ENCODE measurements around the gene CDH3. TPM values are rescaled to one million over a fixed set of nuclear protein-coding genes. Genes with fewer than 3 reads are reported as not detected.

Gene CDH3
- total RNA-seq, 1 donor from 2014 or later: not detected

DNA sequence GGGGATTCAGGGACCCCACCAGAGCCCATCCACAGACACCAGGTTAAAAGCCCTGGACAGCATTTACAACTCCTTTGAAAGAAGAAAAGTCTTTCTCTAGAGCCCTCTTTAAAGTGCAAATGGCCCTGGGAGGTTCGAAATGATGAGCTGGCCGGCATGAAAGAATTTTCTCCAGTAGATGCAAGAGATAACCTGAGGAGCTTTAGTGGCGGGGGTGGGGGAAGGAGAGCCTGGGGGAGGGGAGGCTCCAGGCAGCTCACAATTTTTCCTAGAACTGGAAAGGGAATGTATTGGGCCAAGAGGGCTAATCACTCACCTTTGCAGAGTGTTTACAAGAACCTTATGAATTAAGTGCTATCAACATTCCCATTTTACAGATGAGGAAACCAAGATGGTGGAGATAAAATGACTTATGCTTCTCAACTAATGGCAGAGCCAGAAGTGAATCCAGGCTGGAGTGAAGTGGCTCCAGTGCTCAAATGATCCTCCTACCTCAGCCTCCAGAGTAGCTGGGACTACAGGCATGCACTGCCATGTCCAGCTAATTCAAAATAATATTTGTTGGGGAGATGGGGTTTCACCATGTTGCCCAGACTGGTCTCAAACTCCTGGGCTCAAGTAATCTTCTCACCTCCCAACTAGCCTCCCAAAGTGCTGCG, 87.8 kb downstream of the CDH3 start:
- no peaks in the 10 kb centered on the region for H3K36me3 ChIP-seq (ENCODE audit: control insufficient read depth in 3 of 3, insufficient read depth in 3 of 3, low read length in 3 of 3)
- H3K27me3 ChIP-seq (ENCODE audit: control insufficient read depth in 3 of 3, insufficient read depth in 3 of 3, low read length in 3 of 3): peaks cover 24 to 33% (median 28%) of the 10 kb centered on the region in 3 donors
- H3K27ac ChIP-seq (ENCODE audit: low read depth, low read length): no peak overlapping the region
- no peaks in the 10 kb centered on the region for H3K4me1 ChIP-seq (ENCODE audit: control insufficient read depth in 3 of 3, insufficient read depth in 3 of 3, low read length in 3 of 3)
- H3K4me3 ChIP-seq (ENCODE audit: low read length in 3 of 3): no peak overlapping the region
- no peak overlapping the region for H3K9ac ChIP-seq (ENCODE audit: low read depth in 1 of 3, low read length in 3 of 3)
- H3K9me3 ChIP-seq (ENCODE audit: control insufficient read depth in 3 of 3, low read length in 3 of 3): no peaks in the 10 kb centered on the region

DNA sequence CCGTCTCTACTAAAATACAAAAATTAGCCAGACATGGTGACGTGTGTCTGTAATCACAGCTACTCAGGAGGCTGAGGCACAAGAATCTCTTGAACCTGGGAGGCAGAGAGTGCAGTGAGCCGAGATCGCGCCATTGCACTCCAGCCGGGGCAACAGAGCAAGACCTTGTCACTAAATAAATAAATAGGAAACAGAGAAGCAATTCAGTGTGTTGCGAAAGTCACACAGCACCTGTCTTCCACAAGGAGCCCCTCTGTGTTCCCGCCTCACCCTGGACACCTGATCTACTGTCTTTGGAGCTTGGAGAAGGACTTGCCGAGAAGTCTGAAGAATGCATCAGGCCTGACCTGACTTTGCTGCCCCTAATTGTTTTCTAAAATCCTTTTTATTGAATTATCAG, 88.5 kb downstream of the CDH3 start:
- no peaks in the 10 kb centered on the region for H3K36me3 ChIP-seq (ENCODE audit: control insufficient read depth in 3 of 3, insufficient read depth in 3 of 3, low read length in 3 of 3)
- no peak overlapping the region for H3K4me3 ChIP-seq (ENCODE audit: low read length in 3 of 3)
- peaks cover 31 to 39% (median 33%) of the 10 kb centered on the region in 3 donors for H3K27me3 ChIP-seq (ENCODE audit: control insufficient read depth in 3 of 3, insufficient read depth in 3 of 3, low read length in 3 of 3)
- H3K27ac ChIP-seq (ENCODE audit: low read depth, low read length): no peak overlapping the region
- H3K9ac ChIP-seq (ENCODE audit: low read depth in 1 of 3, low read length in 3 of 3): no peak overlapping the region
- H3K4me1 ChIP-seq (ENCODE audit: control insufficient read depth in 3 of 3, insufficient read depth in 3 of 3, low read length in 3 of 3): no peaks in the 10 kb centered on the region
- H3K9me3 ChIP-seq (ENCODE audit: control insufficient read depth in 3 of 3, low read length in 3 of 3): no peaks in the 10 kb centered on the region

DNA sequence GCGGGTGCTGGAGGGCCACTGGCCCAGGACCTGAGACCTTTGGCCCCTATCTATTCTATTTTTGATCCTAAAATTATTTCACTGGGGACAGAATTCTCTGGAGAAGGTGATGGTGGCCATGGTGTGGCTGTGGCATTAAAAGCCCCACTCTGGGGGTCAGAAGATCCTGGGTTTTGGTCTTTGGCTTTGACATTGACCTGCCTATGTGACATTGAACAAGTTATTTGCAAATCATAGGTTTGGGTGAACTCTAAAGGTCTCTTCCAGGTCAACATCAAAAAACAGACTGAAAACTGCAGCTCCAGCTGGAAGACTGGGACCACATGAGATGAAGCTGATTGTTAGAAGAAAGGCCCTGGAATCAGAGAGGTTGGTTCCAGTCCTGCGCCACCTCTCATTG, 89.7 kb downstream of the CDH3 start:
- H3K27ac ChIP-seq (ENCODE audit: low read depth, low read length): no peak overlapping the region
- H3K27me3 ChIP-seq (ENCODE audit: control insufficient read depth in 3 of 3, insufficient read depth in 3 of 3, low read length in 3 of 3): peaks cover 33 to 41% (median 34%) of the 10 kb centered on the region in 3 donors
- no peak overlapping the region for H3K4me3 ChIP-seq (ENCODE audit: low read length in 3 of 3)
- H3K9ac ChIP-seq (ENCODE audit: low read depth in 1 of 3, low read length in 3 of 3): no peak overlapping the region
- no peaks in the 10 kb centered on the region for H3K9me3 ChIP-seq (ENCODE audit: control insufficient read depth in 3 of 3, low read length in 3 of 3)
- H3K36me3 ChIP-seq (ENCODE audit: control insufficient read depth in 3 of 3, insufficient read depth in 3 of 3, low read length in 3 of 3): no peaks in the 10 kb centered on the region
- H3K4me1 ChIP-seq (ENCODE audit: control insufficient read depth in 3 of 3, insufficient read depth in 3 of 3, low read length in 3 of 3): no peaks in the 10 kb centered on the region

DNA sequence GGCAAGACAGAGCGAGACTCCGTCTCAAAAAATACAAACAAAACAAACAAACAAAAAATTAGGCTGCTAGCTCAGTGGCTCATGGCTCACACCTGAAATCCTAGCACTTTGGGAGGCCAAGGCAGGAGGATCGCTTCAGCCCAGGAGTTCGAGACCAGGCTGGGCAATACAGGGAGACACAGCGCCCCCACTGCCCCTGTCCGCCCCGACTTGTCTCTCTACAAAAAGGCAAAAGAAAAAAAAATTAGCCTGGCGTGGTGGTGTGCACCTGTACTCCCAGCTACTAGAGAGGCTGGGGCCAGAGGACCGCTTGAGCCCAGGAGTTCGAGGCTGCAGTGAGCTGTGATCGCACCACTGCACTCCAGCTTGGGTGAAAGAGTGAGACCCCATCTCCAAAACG, 91.5 kb downstream of the CDH3 start:
- peaks cover 33 to 41% (median 34%) of the 10 kb centered on the region in 3 donors for H3K27me3 ChIP-seq (ENCODE audit: control insufficient read depth in 3 of 3, insufficient read depth in 3 of 3, low read length in 3 of 3)
- no peak overlapping the region for H3K27ac ChIP-seq (ENCODE audit: low read depth, low read length)
- H3K9ac ChIP-seq (ENCODE audit: low read depth in 1 of 3, low read length in 3 of 3): no peak overlapping the region
- no peaks in the 10 kb centered on the region for H3K9me3 ChIP-seq (ENCODE audit: control insufficient read depth in 3 of 3, low read length in 3 of 3)
- H3K36me3 ChIP-seq (ENCODE audit: control insufficient read depth in 3 of 3, insufficient read depth in 3 of 3, low read length in 3 of 3): no peaks in the 10 kb centered on the region
- peaks cover 0 to 2% (median 0%) of the 10 kb centered on the region in 3 donors for H3K4me1 ChIP-seq (ENCODE audit: control insufficient read depth in 3 of 3, insufficient read depth in 3 of 3, low read length in 3 of 3)
- H3K4me3 ChIP-seq (ENCODE audit: low read length in 3 of 3): no peak overlapping the region

DNA sequence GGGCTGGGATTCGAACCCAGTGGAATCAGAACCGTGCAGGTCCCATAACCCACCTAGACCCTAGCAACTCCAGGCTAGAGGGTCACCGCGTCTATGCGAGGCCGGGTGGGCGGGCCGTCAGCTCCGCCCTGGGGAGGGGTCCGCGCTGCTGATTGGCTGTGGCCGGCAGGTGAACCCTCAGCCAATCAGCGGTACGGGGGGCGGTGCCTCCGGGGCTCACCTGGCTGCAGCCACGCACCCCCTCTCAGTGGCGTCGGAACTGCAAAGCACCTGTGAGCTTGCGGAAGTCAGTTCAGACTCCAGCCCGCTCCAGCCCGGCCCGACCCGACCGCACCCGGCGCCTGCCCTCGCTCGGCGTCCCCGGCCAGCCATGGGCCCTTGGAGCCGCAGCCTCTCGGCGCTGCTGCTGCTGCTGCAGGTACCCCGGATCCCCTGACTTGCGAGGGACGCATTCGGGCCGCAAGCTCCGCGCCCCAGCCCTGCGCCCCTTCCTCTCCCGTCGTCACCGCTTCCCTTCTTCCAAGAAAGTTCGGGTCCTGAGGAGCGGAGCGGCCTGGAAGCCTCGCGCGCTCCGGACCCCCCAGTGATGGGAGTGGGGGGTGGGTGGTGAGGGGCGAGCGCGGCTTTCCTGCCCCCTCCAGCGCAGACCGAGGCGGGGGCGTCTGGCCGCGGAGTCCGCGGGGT, 92.1 kb downstream of the CDH3 start, which contains the start of gene CDH1:
TSS of gene CDH1 (plus strand) at position 247 of the 684 bp plus-strand sequence. CDS start at position 371, 124 bp downstream.
- Histone ChIP-seq H3K9me3 (ENCODE audit: control insufficient read depth in 3 of 3, low read length in 3 of 3) (no peaks in the 10 kb centered on the region), H3K36me3 (ENCODE audit: control insufficient read depth in 3 of 3, insufficient read depth in 3 of 3, low read length in 3 of 3) (no peaks in the 10 kb centered on the region), H3K27ac (ENCODE audit: low read depth, low read length) (no peak within 1 kb of the TSS), H3K4me1 (ENCODE audit: control insufficient read depth in 3 of 3, insufficient read depth in 3 of 3, low read length in 3 of 3) (peaks cover 0 to 3% (median 0%) of the 10 kb centered on the region in 3 donors), H3K9ac (ENCODE audit: low read depth in 1 of 3, low read length in 3 of 3) (no peak within 1 kb of the TSS), H3K4me3 (ENCODE audit: low read length in 3 of 3) (peak within 1 kb of the TSS in 1 of 3 donors; percentile 20), H3K27me3 (ENCODE audit: control insufficient read depth in 3 of 3, insufficient read depth in 3 of 3, low read length in 3 of 3) (peaks cover 30 to 39% (median 31%) of the 10 kb centered on the region in 3 donors)

DNA sequence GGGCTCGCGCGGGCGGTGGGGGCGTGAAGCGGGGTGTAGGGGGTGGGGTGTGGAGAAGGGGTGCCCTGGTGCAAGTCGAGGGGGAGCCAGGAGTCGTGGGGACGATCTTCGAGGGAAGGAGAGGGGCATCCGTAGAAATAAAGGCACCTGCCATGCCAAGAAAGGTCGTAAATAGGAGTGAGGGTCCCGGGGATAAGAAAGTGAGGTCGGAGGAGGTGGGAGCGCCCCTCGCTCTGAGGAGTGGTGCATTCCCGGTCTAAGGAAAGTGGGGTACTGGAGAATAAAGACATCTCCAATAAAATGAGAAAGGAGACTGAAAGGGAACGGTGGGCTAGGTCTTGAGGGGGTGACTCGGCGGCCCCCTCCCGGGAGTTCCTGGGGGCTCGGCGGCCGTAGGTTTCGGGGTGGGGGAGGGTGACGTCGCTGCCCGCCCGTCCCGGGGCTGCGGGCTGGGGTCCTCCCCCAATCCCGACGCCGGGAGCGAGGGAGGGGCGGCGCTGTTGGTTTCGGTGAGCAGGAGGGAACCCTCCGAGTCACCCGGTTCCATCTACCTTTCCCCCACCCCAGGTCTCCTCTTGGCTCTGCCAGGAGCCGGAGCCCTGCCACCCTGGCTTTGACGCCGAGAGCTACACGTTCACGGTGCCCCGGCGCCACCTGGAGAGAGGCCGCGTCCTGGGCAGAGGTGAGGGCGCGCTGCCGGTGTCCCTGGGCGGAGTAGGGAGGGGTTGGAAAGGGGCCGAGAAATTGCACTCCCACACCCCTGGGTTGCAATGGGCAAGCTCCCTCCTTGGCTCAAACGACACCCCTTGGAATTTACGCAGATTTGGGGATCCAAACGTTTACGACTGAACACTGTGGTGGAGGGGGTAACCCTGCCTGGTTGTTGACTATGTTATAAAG, 92.9 kb downstream of the CDH3 start:
- H3K9me3 ChIP-seq (ENCODE audit: control insufficient read depth in 3 of 3, low read length in 3 of 3): no peaks in the 10 kb centered on the region
- H3K36me3 ChIP-seq (ENCODE audit: control insufficient read depth in 3 of 3, insufficient read depth in 3 of 3, low read length in 3 of 3): no peaks in the 10 kb centered on the region
- no peak overlapping the region for H3K4me3 ChIP-seq (ENCODE audit: low read length in 3 of 3)
- H3K27me3 ChIP-seq (ENCODE audit: control insufficient read depth in 3 of 3, insufficient read depth in 3 of 3, low read length in 3 of 3): peaks cover 27 to 36% (median 30%) of the 10 kb centered on the region in 3 donors
- no peak overlapping the region for H3K9ac ChIP-seq (ENCODE audit: low read depth in 1 of 3, low read length in 3 of 3)
- no peak overlapping the region for H3K27ac ChIP-seq (ENCODE audit: low read depth, low read length)
- H3K4me1 ChIP-seq (ENCODE audit: control insufficient read depth in 3 of 3, insufficient read depth in 3 of 3, low read length in 3 of 3): peaks cover 0 to 3% (median 0%) of the 10 kb centered on the region in 3 donors

DNA sequence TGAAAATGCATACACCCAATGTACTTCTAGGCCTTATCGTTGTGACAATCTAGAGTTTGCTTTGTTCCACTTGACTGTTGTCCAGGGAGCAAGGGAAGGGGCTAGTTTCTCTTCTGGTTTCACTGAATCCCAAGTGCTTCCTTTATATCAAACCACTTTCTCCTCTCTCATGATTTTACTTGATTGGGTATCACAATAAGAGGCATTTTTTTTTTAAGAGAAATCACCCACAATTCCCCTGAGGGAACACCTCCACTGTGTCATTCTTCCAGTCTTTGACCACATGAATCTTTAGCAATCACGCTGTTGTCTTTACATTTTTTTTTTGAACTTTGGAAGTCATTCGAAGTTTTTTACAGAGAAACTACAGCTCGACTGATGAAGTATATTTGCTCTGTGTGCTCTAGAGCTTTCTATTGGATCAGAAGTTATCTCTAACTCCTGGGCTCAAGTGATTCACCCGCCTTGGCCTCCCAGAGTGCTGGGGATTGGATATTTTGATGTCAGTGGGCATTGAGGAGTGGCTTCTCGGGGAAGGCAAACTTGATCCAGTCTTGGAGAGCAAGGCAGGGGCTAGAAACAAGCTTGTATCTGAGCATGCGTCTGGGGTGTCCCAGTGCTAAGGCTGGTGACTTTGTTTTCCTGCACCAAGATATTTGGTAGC, 95.0 kb downstream of the CDH3 start:
- H3K27me3 ChIP-seq (ENCODE audit: control insufficient read depth in 3 of 3, insufficient read depth in 3 of 3, low read length in 3 of 3): peaks cover 24 to 30% (median 28%) of the 10 kb centered on the region in 3 donors
- no peaks in the 10 kb centered on the region for H3K9me3 ChIP-seq (ENCODE audit: control insufficient read depth in 3 of 3, low read length in 3 of 3)
- peaks cover 0 to 3% (median 0%) of the 10 kb centered on the region in 3 donors for H3K4me1 ChIP-seq (ENCODE audit: control insufficient read depth in 3 of 3, insufficient read depth in 3 of 3, low read length in 3 of 3)
- no peak overlapping the region for H3K9ac ChIP-seq (ENCODE audit: low read depth in 1 of 3, low read length in 3 of 3)
- no peak overlapping the region for H3K27ac ChIP-seq (ENCODE audit: low read depth, low read length)
- no peaks in the 10 kb centered on the region for H3K36me3 ChIP-seq (ENCODE audit: control insufficient read depth in 3 of 3, insufficient read depth in 3 of 3, low read length in 3 of 3)
- no peak overlapping the region for H3K4me3 ChIP-seq (ENCODE audit: low read length in 3 of 3)

DNA sequence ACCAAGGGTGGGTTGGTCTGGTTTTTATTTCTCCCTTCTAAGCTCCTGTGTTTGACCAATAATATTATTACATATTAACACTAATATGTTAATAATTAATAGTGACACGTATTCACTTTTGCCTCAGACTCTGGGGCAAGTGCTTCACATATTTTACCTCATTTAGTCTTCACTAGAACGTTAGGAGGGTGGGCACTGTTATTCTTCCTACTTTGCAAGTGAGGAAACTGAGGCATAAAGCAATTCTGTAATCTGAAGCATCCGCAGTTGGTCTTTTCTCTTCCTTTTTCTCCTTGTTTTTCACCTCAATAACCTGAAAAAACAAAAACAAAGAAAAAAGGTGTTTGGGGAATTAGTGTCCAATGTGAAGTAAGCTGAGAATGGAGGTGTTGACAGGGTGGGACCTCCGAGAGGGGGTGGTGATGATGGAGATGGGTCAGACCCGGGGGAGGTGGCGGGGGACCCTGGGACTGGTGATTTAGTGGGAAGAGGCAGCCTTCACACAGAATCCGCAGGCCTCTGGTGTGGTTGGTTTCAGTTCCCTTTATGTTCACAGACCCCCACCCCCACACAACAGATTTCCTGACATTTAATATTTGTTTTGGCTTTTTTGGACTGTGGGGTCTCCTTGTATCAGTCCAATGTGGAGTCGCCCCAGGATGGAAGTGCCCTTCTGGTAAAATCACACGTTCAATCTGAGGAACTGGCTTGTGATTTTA, 95.7 kb downstream of the CDH3 start:
- H3K9me3 ChIP-seq (ENCODE audit: control insufficient read depth in 3 of 3, low read length in 3 of 3): no peaks in the 10 kb centered on the region
- no peak overlapping the region for H3K9ac ChIP-seq (ENCODE audit: low read depth in 1 of 3, low read length in 3 of 3)
- H3K4me3 ChIP-seq (ENCODE audit: low read length in 3 of 3): no peak overlapping the region
- H3K27me3 ChIP-seq (ENCODE audit: control insufficient read depth in 3 of 3, insufficient read depth in 3 of 3, low read length in 3 of 3): peaks cover 23 to 29% (median 27%) of the 10 kb centered on the region in 3 donors
- H3K36me3 ChIP-seq (ENCODE audit: control insufficient read depth in 3 of 3, insufficient read depth in 3 of 3, low read length in 3 of 3): no peaks in the 10 kb centered on the region
- H3K4me1 ChIP-seq (ENCODE audit: control insufficient read depth in 3 of 3, insufficient read depth in 3 of 3, low read length in 3 of 3): peaks cover 0 to 3% (median 0%) of the 10 kb centered on the region in 3 donors
- no peak overlapping the region for H3K27ac ChIP-seq (ENCODE audit: low read depth, low read length)

DNA sequence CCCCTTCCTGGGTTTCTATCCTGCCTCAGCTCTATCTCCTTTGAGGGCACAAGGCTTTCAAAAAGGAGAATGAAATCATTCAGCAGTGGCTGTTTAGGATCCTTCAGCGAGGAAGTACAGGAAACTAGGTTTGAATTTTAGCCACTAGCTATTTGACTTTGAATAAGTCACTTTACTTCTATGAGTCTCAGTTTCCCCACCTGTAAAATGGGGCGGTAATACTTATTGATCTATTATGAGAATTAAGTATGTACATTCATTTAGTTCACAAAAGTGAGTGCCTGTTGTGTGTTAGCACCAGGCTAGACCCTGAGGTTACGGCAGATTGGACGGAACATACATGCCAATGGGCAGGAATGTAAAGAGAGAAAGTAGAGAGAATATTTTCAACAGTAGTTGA, 98.6 kb downstream of the CDH3 start:
- Histone ChIP-seq H3K9me3 (ENCODE audit: control insufficient read depth in 3 of 3, low read length in 3 of 3) (no peaks in the 10 kb centered on the region), H3K27me3 (ENCODE audit: control insufficient read depth in 3 of 3, insufficient read depth in 3 of 3, low read length in 3 of 3) (peaks cover 0 to under 1% (median under 1%) of the 10 kb centered on the region in 3 donors), H3K9ac (ENCODE audit: low read depth in 1 of 3, low read length in 3 of 3) (no peak overlapping the region), H3K4me3 (ENCODE audit: low read length in 3 of 3) (no peak overlapping the region), H3K27ac (ENCODE audit: low read depth, low read length) (no peak overlapping the region), H3K4me1 (ENCODE audit: control insufficient read depth in 3 of 3, insufficient read depth in 3 of 3, low read length in 3 of 3) (peaks cover 0 to 3% (median 0%) of the 10 kb centered on the region in 3 donors), H3K36me3 (ENCODE audit: control insufficient read depth in 3 of 3, insufficient read depth in 3 of 3, low read length in 3 of 3) (no peaks in the 10 kb centered on the region)

Data from skeletal muscle tissue (tissue), 4 donors.